Endothelial cell of umbilical vein (primary cell): ENCODE data around the gene EDC4. TPM values are rescaled to one million over a fixed set of nuclear protein-coding genes. Genes with fewer than 3 reads are reported as not detected.

ENCODE experiments used
- BruUV-seq: library from RNA; stranded (reverse); fragments of 400-500 nt; replicated peaks from 2 replicates; lab custom pipeline; 2021; lab: Mats Ljungman, UMichigan
- CTCF ChIA-PET: fragments of 300-600, 350-600 bp; sonication (Branson Sonifier 250); formaldehyde crosslinking; loops from one replicate; lab custom pipeline; 2021; ENCODE audit warnings: antibody characterized with exemption, inconsistent platforms; lab: Charles Lee
- POLR2A ChIA-PET: fragments of 300-600, 350-600 bp; sonication (Branson Sonifier 250); formaldehyde crosslinking; loops from one replicate; lab custom pipeline; 2021; ENCODE audit warnings: antibody characterized with exemption, inconsistent platforms; lab: Charles Lee
- DNase-seq: peaks from one replicate; pipeline ENCODE4 v3.0.0-alpha.2; 2011; ENCODE audit warnings: low read depth, low spot score
- FAIRE-seq: peaks from 2 replicates; lab custom pipeline; 2011; peaks lifted over from hg19 to GRCh38; lab: Jason Lieb, UNC
- H2AFZ ChIP-seq: 2 replicates; pipeline ENCODE4 v1.6.0; 2012; ENCODE audit warnings: low read depth, low read length, control low read depth, inconsistent platforms
- H3K27ac ChIP-seq: 2 replicates; pipeline ENCODE4 v1.5.1; 2011; ENCODE audit warnings: low read depth, mild to moderate bottlenecking, control low read depth, low read length, moderate library complexity; ENCODE audit not compliant: insufficient read depth
- H3K27me3 ChIP-seq, 2 experiments: 2 replicates each; pipeline versions ENCODE4 v1.6.0 to v1.6.1; 2011; ENCODE audit warnings: low read length in 2 of 2, mixed read lengths in 1 of 2; ENCODE audit not compliant: control insufficient read depth in 2 of 2, insufficient read depth in 2 of 2
- H3K36me3 ChIP-seq, 2 experiments: 2 replicates in 1 of 2; 3 replicates in 1 of 2; pipeline ENCODE4 v1.5.1; 2011; ENCODE audit warnings: low read length in 2 of 2, mild to moderate bottlenecking in 1 of 2, moderate library complexity in 1 of 2; ENCODE audit not compliant: control insufficient read depth in 2 of 2, insufficient read depth in 2 of 2; ENCODE audit errors: extremely low read depth in 1 of 2
- H3K4me1 ChIP-seq: 3 replicates; pipeline ENCODE4 v1.5.1; 2011; ENCODE audit warnings: mild to moderate bottlenecking, low read length; ENCODE audit not compliant: control insufficient read depth, insufficient read depth; ENCODE audit errors: extremely low read depth
- H3K4me2 ChIP-seq: 2 replicates; pipeline ENCODE4 v1.6.1; 2011; ENCODE audit warnings: low read length, control low read depth, mixed read lengths; ENCODE audit not compliant: insufficient read depth
- H3K4me3 ChIP-seq, 3 experiments: fragments of 200-600 bp in 1 of 3; sonication (generic), shearing (Covaris generic) in 1 of 3; replicated peaks in 1 of 3; 2 replicates each; pipeline ENCODE4 v1.5.1; 2011 to 2016; ENCODE audit warnings: control low read depth in 3 of 3, low read length in 3 of 3, mild to moderate bottlenecking in 2 of 3, inconsistent platforms in 1 of 3, low read depth in 1 of 3, moderate library complexity in 1 of 3; ENCODE audit not compliant: insufficient read depth in 1 of 3
- H3K79me2 ChIP-seq: 2 replicates; pipeline ENCODE4 v1.6.0; 2012; ENCODE audit warnings: low read length, inconsistent platforms; ENCODE audit not compliant: control insufficient read depth, insufficient read depth
- H3K9ac ChIP-seq: replicated peaks from 2 replicates; pipeline ENCODE3; 2011; ENCODE audit warnings: low read length, control low read depth; ENCODE audit not compliant: insufficient read depth; ENCODE audit errors: extremely low read depth
- H3K9me1 ChIP-seq: replicated peaks from 3 replicates; pipeline ENCODE4 v1.6.0; 2011; ENCODE audit warnings: mild to moderate bottlenecking, low read length; ENCODE audit not compliant: control insufficient read depth, insufficient read depth; ENCODE audit errors: extremely low read depth
- H3K9me3 ChIP-seq: replicated peaks from 2 replicates; pipeline ENCODE4 v1.5.1; 2012; ENCODE audit warnings: low read length, inconsistent platforms; ENCODE audit not compliant: control insufficient read depth, insufficient read depth
- H4K20me1 ChIP-seq: replicated peaks from 2 replicates; pipeline ENCODE3; 2011; ENCODE audit warnings: mild to moderate bottlenecking, low read length; ENCODE audit not compliant: control insufficient read depth, insufficient read depth; ENCODE audit errors: extremely low read depth
- CTCF ChIP-seq, 2 donors: IDR thresholded peaks; 1 replicate in 1 of 2; 2 replicates in 1 of 2; pipeline ENCODE4 v1.5.1; 2011; ENCODE audit warnings: low read length in 2 of 2, mild to moderate bottlenecking in 2 of 2, moderate library complexity in 2 of 2, control low read depth in 1 of 2, inconsistent platforms in 1 of 2, low read depth in 1 of 2; ENCODE audit not compliant: insufficient read depth in 1 of 2; ENCODE audit errors: extremely low read depth in 1 of 2
- EZH2 ChIP-seq: IDR thresholded peaks from 2 replicates; pipeline ENCODE4 v1.6.1; 2012; ENCODE audit warnings: borderline replicate concordance, low read depth, mild to moderate bottlenecking, moderate library complexity, low read length, inconsistent platforms; ENCODE audit not compliant: severe bottlenecking
- GATA2 ChIP-seq: IDR thresholded peaks from 2 replicates; pipeline ENCODE4 v1.7.0; 2011; ENCODE audit warnings: low read depth, mild to moderate bottlenecking, moderate library complexity, mixed read lengths, low read length; ENCODE audit not compliant: insufficient read length, insufficient read depth
- JUN ChIP-seq: IDR thresholded peaks from 2 replicates; pipeline ENCODE4 v1.6.1; 2011; ENCODE audit warnings: borderline replicate concordance, low read depth; ENCODE audit not compliant: insufficient read length, insufficient read depth
- MYC ChIP-seq: IDR thresholded peaks from one replicate; pipeline ENCODE4 v1.6.1; 2011; ENCODE audit warnings: mild to moderate bottlenecking, low read depth, low read length
- POLR2A ChIP-seq: IDR thresholded peaks from 2 replicates; pipeline ENCODE4 v1.6.1; 2012; ENCODE audit warnings: low read depth, mild to moderate bottlenecking, control low read depth, low read length
- POLR2AphosphoS5 ChIP-seq: IDR thresholded peaks from 2 replicates; pipeline ENCODE4 v1.6.1; 2012; ENCODE audit warnings: low read depth, mild to moderate bottlenecking, control low read depth, low read length, moderate library complexity; ENCODE audit not compliant: insufficient read depth
- dilution Hi-C: fragments of 300-500 bp; cut with MboI; formaldehyde crosslinking; loops from one replicate; pipeline ENCODE4 v1.15.0; 2019; ENCODE audit warnings: low sequenced_read_pairs; ENCODE audit not compliant: extremely low pct_ligation_motif_present
- intact Hi-C: fragments of 100-400 bp; cut with micrococcal nuclease; formaldehyde crosslinking; loops from one replicate; pipeline ENCODE4 v1.10.0; 2022
- polyA plus RNA-seq, 4 experiments: library from polyadenylated mRNA; depleted of rRNA in 3 of 4; stranded (reverse) in 3 of 4; unstranded in 1 of 4; fragments of >200 nt; gene quantifications; 2 replicates each; pipeline versions ENCODE4 v1.2.1 to v1.2.3, GENCODE V29; 2011 to 2012; ENCODE audit warnings: missing spikeins in 1 of 4
- total RNA-seq: library from RNA; stranded (reverse); gene quantifications from 2 replicates; pipeline ENCODE4 v1.2.3, GENCODE V29; 2021

The EDC4 gene
- total and polyA plus RNA-seq, 2 donors (not counting 3 experiments of a cell fraction or from before 2014, with no cell fraction given), result 57.5 to 81.2 TPM

GRCh38 chr16:67873435-67874370 is 851 bp downstream of the EDC4 start:
- ChIA-PET CTCF (interaction anchor here (0.5 to 3.2 kb wide), 8 partner anchors 10 to 201 kb away, joined by 3 to 18 read pairs (median 6); no protein-coding TSS in a partner anchor), POLR2A (interaction anchor here (0.9 kb wide), 1 partner anchor 27 kb away, joined by 3 read pairs; the partner anchor contains the start of gene NUTF2)
- BruUV-seq, result TSS peak; percentile 11
- peak overlapping the region; percentile 91 for H3K9ac ChIP-seq
- peak overlapping the region; percentile 92 for H2AFZ ChIP-seq
- peak; percentile 68 for FAIRE-seq
- intact Hi-C loops (loop anchor here (2.0 kb wide), 3 partner anchors 27 to 201 kb away; partner anchors contain the start of genes CENPT and NUTF2), dilution Hi-C loops (no loop called here)
- no peaks in the 10 kb centered on the region for H3K9me1 ChIP-seq
- H3K27ac ChIP-seq, result peak overlapping the region; percentile 40
- peak overlapping the region; percentile 66 to 79 (median 67) for H3K4me3 ChIP-seq
- H3K79me2 ChIP-seq, result peaks cover 35% of the 10 kb centered on the region
- peaks cover 15% of the 10 kb centered on the region for H3K4me1 ChIP-seq
- no peaks in the 10 kb centered on the region for H3K27me3 ChIP-seq
- no peaks in the 10 kb centered on the region for H3K9me3 ChIP-seq
- no peaks in the 10 kb centered on the region for H4K20me1 ChIP-seq
- H3K4me2 ChIP-seq, result peak overlapping the region; percentile 79
- TF ChIP-seq POLR2A (no peak), GATA2 (no peak), JUN (no peak)
- H3K36me3 ChIP-seq, result peaks cover 16 to 43% of the 10 kb centered on the region in 2 experiments
- peak; percentile 34 for DNase-seq

- H3K36me3 ChIP-seq, result peaks cover 21 to 49% of the 10 kb centered on the region in 2 experiments
- H3K79me2 ChIP-seq, result peaks cover 35% of the 10 kb centered on the region
- H3K9me1 ChIP-seq, result no peaks in the 10 kb centered on the region
- CTCF ChIA-PET, result interaction anchor here (0.7 to 3.2 kb wide), 4 partner anchors 9 to 68 kb away, joined by 3 to 18 read pairs (median 4); no protein-coding TSS in a partner anchor
- H3K4me2 ChIP-seq, result peak overlapping the region; percentile 79
- H3K9me3 ChIP-seq, result no peaks in the 10 kb centered on the region
- peaks cover 15% of the 10 kb centered on the region for H3K4me1 ChIP-seq
- no peak for DNase-seq
- no peaks in the 10 kb centered on the region for H3K27me3 ChIP-seq
- BruUV-seq, result no TSS peak
- H3K4me3 ChIP-seq, result peak overlapping the region in 1 of 3 experiments; percentile 79
- H4K20me1 ChIP-seq, result no peaks in the 10 kb centered on the region
- H3K9ac ChIP-seq, result peak overlapping the region; percentile 91
- no peak overlapping the region for H2AFZ ChIP-seq
- FAIRE-seq, result no peak
- intact Hi-C loops (no loop called here), dilution Hi-C loops (no loop called here)
- no peak overlapping the region for H3K27ac ChIP-seq
- POLR2A ChIA-PET, result no interaction called here
- no peak for TF ChIP-seq CTCF (IDR thresholded peaks at IDR 0.05; ENCODE audit: extremely low read depth in 1 of 2, insufficient read depth in 1 of 2, low read depth in 1 of 2, low read length in 2 of 2)
- TF ChIP-seq JUN, result no peak
- no peak for TF ChIP-seq POLR2AphosphoS5
- TF ChIP-seq MYC, result no peak
- no peak for TF ChIP-seq EZH2
These were observed 1.5 kb downstream of the EDC4 start for GRCh38 chr16:67874372-67874771.
